Measurements from ENCODE around the gene PAX4.

Gene PAX4

GRCh38 chr7:127628445-127628844 lies 10.5 kb upstream of the PAX4 start:
- no peak for DNase-seq

- DNase-seq: no peak
Measured at GRCh38 chr7:127625331-127625730, 7.4 kb upstream of the PAX4 start.

- no peak for DNase-seq
Measured at GRCh38 chr7:127620406-127621233, 2.7 kb upstream of the PAX4 start.

- no peak for DNase-seq
Measured at GRCh38 chr7:127619681-127620405, 1.9 kb upstream of the PAX4 start.

- no peak for DNase-seq
Measured at GRCh38 chr7:127618775-127619174, 833 bp upstream of the PAX4 start.

GRCh38 chr7:127616724-127617123 lies 1.2 kb downstream of the PAX4 start:
- no peak for DNase-seq

- DNase-seq: no peak
Measured at GRCh38 chr7:127612263-127612662, 5.7 kb downstream of the PAX4 start.

- DNase-seq: no peak
Measured at GRCh38 chr7:127609297-127609696, 8.6 kb downstream of the PAX4 start.

GRCh38 chr7:127608446-127608845 lies 9.5 kb downstream of the PAX4 start:
- no peak for DNase-seq

- DNase-seq: no peak
Measured at GRCh38 chr7:127600885-127601284, 17.1 kb downstream of the PAX4 start.

- no peak for DNase-seq
Measured at GRCh38 chr7:127598318-127598717, 19.6 kb downstream of the PAX4 start.

- DNase-seq: no peak
Measured at GRCh38 chr7:127595737-127596136, 22.2 kb downstream of the PAX4 start.

GRCh38 chr7:127594490-127594889 lies 23.5 kb downstream of the PAX4 start:
- DNase-seq: no peak

GRCh38 chr7:127592550-127592949 lies 25.4 kb downstream of the PAX4 start:
- DNase-seq: no peak

- no peak for DNase-seq
Measured at GRCh38 chr7:127591591-127591990, 26.4 kb downstream of the PAX4 start.

- DNase-seq: no peak
Measured at GRCh38 chr7:127591189-127591588, 26.8 kb downstream of the PAX4 start.

- no peak for DNase-seq
Measured at GRCh38 chr7:127589896-127590295, 28.0 kb downstream of the PAX4 start.

GRCh38 chr7:127588697-127589482 lies 29.1 kb downstream of the PAX4 start:
- peak; percentile 32 to 61 for DNase-seq

GRCh38 chr7:127588019-127588696 lies 29.8 kb downstream of the PAX4 start, which contains the start of gene ARF5:
Gene ARF5, plus strand, starts transcription at chr7:127588411. Its CDS starts 88 bp downstream, at chr7:127588499.
- DNase-seq: peak; percentile 31 to 59

GRCh38 chr7:127587663-127588018 lies 30.3 kb downstream of the PAX4 start:
- no peak for DNase-seq

GRCh38 chr7:127586346-127586745 lies 31.6 kb downstream of the PAX4 start:
- DNase-seq: no peak

GRCh38 chr7:127585044-127585953 lies 32.6 kb downstream of the PAX4 start, which contains the start of gene GCC1:
Gene GCC1, minus strand, starts transcription at chr7:127585596. Its CDS starts 414 bp downstream, at chr7:127585182.
- DNase-seq: peak; percentile 40 to 75
